IMR-90 (cell line): ENCODE results near the gene CGN. TPM values are rescaled to one million over a fixed set of nuclear protein-coding genes. Genes with fewer than 3 reads are reported as not detected.

Source experiments
- ATAC-seq: fragments of 200-7000 bp; cut with Tn5 transposase; 2 replicates; pipeline ENCODE4 v1.9.1; 2020; ENCODE audit warnings: low read depth, mild to moderate bottlenecking, moderate library complexity
- BruUV-seq: library from RNA; stranded (reverse); fragments of 400-500 nt; replicated peaks from 2 replicates; lab custom pipeline; 2021; lab: Mats Ljungman, UMichigan
- CTCF ChIA-PET: fragments of 300-600 bp; formaldehyde crosslinking; extraction: SDS; loops from one replicate; lab custom pipeline; 2021; ENCODE audit warnings: antibody characterized with exemption; lab: Yijun Ruan, JAX
- POLR2A ChIA-PET: fragments of 300-600 bp; sonication (Branson Sonifier 250); formaldehyde crosslinking; loops from one replicate; lab custom pipeline; 2022; ENCODE audit warnings: antibody characterized with exemption; ENCODE audit not compliant: unreplicated experiment; lab: Charles Lee
- DNase-seq: peaks from one replicate; pipeline ENCODE4 v3.0.0; 2013
- H2AFZ ChIP-seq: replicated peaks from 2 replicates; pipeline ENCODE3; 2013; ENCODE audit warnings: low read length, mild to moderate bottlenecking; ENCODE audit not compliant: poor library complexity
- H2AK5ac ChIP-seq: 2 replicates; pipeline ENCODE4 v1.6.1; 2013; ENCODE audit warnings: low read depth, low read length, inconsistent platforms
- H2AK9ac ChIP-seq: replicated peaks from 2 replicates; pipeline ENCODE3; 2013; ENCODE audit warnings: mild to moderate bottlenecking, low read depth, low read length, moderate library complexity; ENCODE audit not compliant: poor library complexity
- H2BK120ac ChIP-seq: 2 replicates; pipeline ENCODE4 v1.6.1; 2013; ENCODE audit warnings: low read depth, low read length, inconsistent platforms
- H2BK15ac ChIP-seq: 3 replicates; pipeline ENCODE4 v1.6.1; 2013; ENCODE audit warnings: low read depth, low read length, inconsistent platforms
- H2BK20ac ChIP-seq: 2 replicates; pipeline ENCODE4 v1.6.1; 2013; ENCODE audit warnings: low read depth, mild to moderate bottlenecking, inconsistent platforms, low read length, moderate library complexity
- H2BK5ac ChIP-seq: 2 replicates; pipeline ENCODE4 v1.6.1; 2013; ENCODE audit warnings: mild to moderate bottlenecking, low read depth, low read length, inconsistent platforms; ENCODE audit not compliant: poor library complexity, severe bottlenecking
- H3K14ac ChIP-seq: replicated peaks from 2 replicates; pipeline ENCODE4 v1.6.1; 2013; ENCODE audit warnings: low read depth, low read length, inconsistent platforms
- H3K18ac ChIP-seq: 2 replicates; pipeline ENCODE4 v1.6.1; 2013; ENCODE audit warnings: low read depth, low read length, control low read depth
- H3K23ac ChIP-seq: 2 replicates; pipeline ENCODE4 v1.6.1; 2013; ENCODE audit warnings: low read depth, low read length, inconsistent platforms
- H3K27ac ChIP-seq: 2 replicates; pipeline ENCODE4 v1.5.1; 2013; ENCODE audit warnings: mild to moderate bottlenecking, control low read depth, low read length; ENCODE audit not compliant: insufficient read depth
- H3K27me3 ChIP-seq: 2 replicates; pipeline ENCODE4 v1.6.1; 2013; ENCODE audit warnings: low read length; ENCODE audit not compliant: control insufficient read depth, insufficient read depth
- H3K36me3 ChIP-seq: 2 replicates; pipeline ENCODE4 v1.6.1; 2013; ENCODE audit warnings: low read length, mixed read lengths; ENCODE audit not compliant: control insufficient read depth, insufficient read depth
- H3K4ac ChIP-seq: 2 replicates; pipeline ENCODE4 v1.6.1; 2013; ENCODE audit warnings: low read depth, low read length, inconsistent platforms
- H3K4me1 ChIP-seq: 2 replicates; pipeline ENCODE4 v1.6.1; 2013; ENCODE audit warnings: low read length, mixed read lengths; ENCODE audit not compliant: control insufficient read depth, insufficient read depth
- H3K4me2 ChIP-seq: 2 replicates; pipeline ENCODE4 v1.6.1; 2013; ENCODE audit warnings: low read depth, mild to moderate bottlenecking, control low read depth, low read length, moderate library complexity
- H3K4me3 ChIP-seq: 2 replicates; pipeline ENCODE4 v1.5.1; 2013; ENCODE audit warnings: low read depth, mild to moderate bottlenecking, control low read depth, low read length, moderate library complexity; ENCODE audit not compliant: insufficient read depth
- H3K56ac ChIP-seq: 2 replicates; pipeline ENCODE4 v1.6.1; 2013; ENCODE audit warnings: low read length, inconsistent platforms; ENCODE audit not compliant: insufficient read depth; ENCODE audit errors: extremely low read depth
- H3K79me1 ChIP-seq, 2 experiments: 2 replicates each; pipeline ENCODE4 v1.6.1; 2013; ENCODE audit warnings: low read length in 2 of 2, inconsistent platforms in 1 of 2, low read depth in 1 of 2
- H3K9ac ChIP-seq: 2 replicates; pipeline ENCODE4 v1.6.1; 2013; ENCODE audit warnings: low read depth, low read length, control low read depth
- H3K9me1 ChIP-seq: 2 replicates; pipeline ENCODE4 v1.6.1; 2013; ENCODE audit warnings: low read length, inconsistent platforms; ENCODE audit not compliant: insufficient read depth
- H3K9me3 ChIP-seq: 2 replicates; pipeline ENCODE4 v1.6.1; 2013; ENCODE audit warnings: low read length; ENCODE audit not compliant: control insufficient read depth, insufficient read depth
- H4K20me1 ChIP-seq: 2 replicates; pipeline ENCODE4 v1.6.1; 2013; ENCODE audit warnings: low read length, inconsistent platforms; ENCODE audit not compliant: insufficient read depth
- H4K5ac ChIP-seq: 2 replicates; pipeline ENCODE4 v1.6.1; 2013; ENCODE audit warnings: mild to moderate bottlenecking, low read depth, low read length, control low read depth
- H4K8ac ChIP-seq, 2 experiments: 2 replicates each; pipeline ENCODE4 v1.6.1; 2013; ENCODE audit warnings: low read depth in 2 of 2, low read length in 2 of 2, control low read depth in 1 of 2, inconsistent platforms in 1 of 2
- H4K91ac ChIP-seq: 2 replicates; pipeline ENCODE4 v1.6.1; 2013; ENCODE audit warnings: low read depth, low read length, inconsistent platforms; ENCODE audit not compliant: insufficient read depth
- BHLHE40 ChIP-seq: fragments of 150-350 bp; IDR thresholded peaks from 2 replicates; pipeline ENCODE4 v1.6.1; 2016; ENCODE audit warnings: mild to moderate bottlenecking, low read depth, low read length
- CHD1 ChIP-seq: IDR thresholded peaks from 2 replicates; pipeline ENCODE4 v1.6.1; 2012; ENCODE audit warnings: low read depth, low read length, improper control_type of control experiment
- NFE2L2 ChIP-seq: fragments of 150-350 bp; IDR thresholded peaks from 2 replicates; pipeline ENCODE4 v1.6.1; 2016; ENCODE audit warnings: low read depth, mild to moderate bottlenecking, low read length
- POLR2A ChIP-seq: IDR thresholded peaks from 2 replicates; pipeline ENCODE4 v1.6.1; 2012; ENCODE audit warnings: mild to moderate bottlenecking, low read depth, low read length
- RAD21 ChIP-seq: IDR thresholded peaks from 2 replicates; pipeline ENCODE4 v1.6.1; 2012; ENCODE audit warnings: low read length, improper control_type of control experiment
- RFX5 ChIP-seq: IDR thresholded peaks from 2 replicates; pipeline ENCODE4 v1.8.0; 2012; ENCODE audit warnings: low read depth, mild to moderate bottlenecking, low read length, moderate library complexity
- SMC3 ChIP-seq: fragments of 150-350 bp; IDR thresholded peaks from 2 replicates; pipeline ENCODE4 v1.6.1; 2016; ENCODE audit warnings: low read depth, mild to moderate bottlenecking, antibody characterized with exemption, low read length, moderate library complexity
- USF2 ChIP-seq: fragments of 150-350 bp; IDR thresholded peaks from 2 replicates; pipeline ENCODE4 v1.6.1; 2017; ENCODE audit warnings: mild to moderate bottlenecking, antibody characterized with exemption, low read length, low read depth
- WGBS, 2 experiments: methylation state at CpG; one replicate each; pipeline versions ENCODE4 v1.1.5 to v1.1.7; 2013; ENCODE audit warnings: missing lambda C conversion rate in 2 of 2; ENCODE audit not compliant: insufficient read length in 1 of 2; ENCODE audit errors: extremely low coverage in 2 of 2; 5-methylcytosine and 5-hydroxymethylcytosine counted together
- dilution Hi-C: fragments of 300-500 bp; cut with HindIII; formaldehyde crosslinking; loops from one replicate; pipeline ENCODE4 v1.14.3; 2018; ENCODE audit warnings: low sequenced_read_pairs; ENCODE audit not compliant: unreplicated experiment
- in situ Hi-C: fragments of 300-500 bp; cut with MboI; formaldehyde crosslinking; loops from 3 replicates; pipeline ENCODE4 v1.14.3; 2019; ENCODE audit warnings: low sequenced_read_pairs, inconsistent platforms, mixed read lengths
- intact Hi-C: fragments of 100-400 bp; cut with micrococcal nuclease; formaldehyde crosslinking; loops from 2 replicates; pipeline ENCODE4 v1.10.0; 2022
- polyA plus RNA-seq, 3 experiments: library from polyadenylated mRNA; depleted of rRNA; stranded (reverse); fragments of >200 nt; gene quantifications; 2 replicates each; pipeline ENCODE4 v1.2.3, GENCODE V29; 2012; ENCODE audit warnings: low replicate concordance in 1 of 3
- total RNA-seq: library from RNA; depleted of rRNA; stranded (reverse); fragments of >200 nt; gene quantifications from 2 replicates; pipeline ENCODE4 v1.2.3, GENCODE V29; 2012

Gene CGN
- total and polyA plus RNA-seq, 2 of the 4 experiments (the other 2 are of a cell fraction): 0.34 to 0.36 TPM

- no peak overlapping the region for H4K91ac ChIP-seq
- peaks cover 32% of the 10 kb centered on the region for H3K27me3 ChIP-seq
- no peak overlapping the region for H3K27ac ChIP-seq
- H3K14ac ChIP-seq: no peak overlapping the region
- H3K4me1 ChIP-seq: peaks cover 6% of the 10 kb centered on the region
- H3K36me3 ChIP-seq: no peaks in the 10 kb centered on the region
- no peak overlapping the region for H3K56ac ChIP-seq
- dilution Hi-C loops (no loop called here), in situ Hi-C loops (no loop called here), intact Hi-C loops (loop anchor here (5.0 kb wide), 1 partner anchor 37 kb away; no protein-coding TSS in a partner anchor)
- H2BK120ac ChIP-seq: no peak overlapping the region
- no peak overlapping the region for H3K4me3 ChIP-seq
- 0 out of 2 replicates have a peak, but pooled peaks cover 3% of the 10 kb centered on the region for H3K9me1 ChIP-seq
- no peaks in the 10 kb centered on the region for H3K79me1 ChIP-seq
- TF ChIP-seq NFE2L2: no peak
- no peak for TF ChIP-seq BHLHE40
- no peak for TF ChIP-seq RFX5
- no peak for TF ChIP-seq POLR2A
- TF ChIP-seq CHD1: no peak
- TF ChIP-seq USF2: no peak
- no peak for TF ChIP-seq SMC3
- no peak for TF ChIP-seq RAD21
- no peak overlapping the region for H2AK5ac ChIP-seq
- DNase-seq (no peak), ATAC-seq (no peak)
- H3K4me2 ChIP-seq: no peak overlapping the region
- no peak overlapping the region for H4K5ac ChIP-seq
- H3K9ac ChIP-seq: no peak overlapping the region
- no TSS peak for BruUV-seq
- no peak overlapping the region for H2AFZ ChIP-seq
- no peaks in the 10 kb centered on the region for H4K20me1 ChIP-seq
- no peaks in the 10 kb centered on the region for H3K9me3 ChIP-seq
- 95% methylated on average over 3 of the region's 15 CpGs; no CpG with 5 or more reads in 1 of the 2 experiments for WGBS, 2 experiments
- ChIA-PET POLR2A (no interaction called here), CTCF (no interaction called here)
- no peak overlapping the region for H3K4ac ChIP-seq
- no peak overlapping the region for H2AK9ac ChIP-seq
- H3K18ac ChIP-seq: no peak overlapping the region
- H2BK20ac ChIP-seq: no peak overlapping the region
- no peak overlapping the region for H2BK5ac ChIP-seq
- no peak overlapping the region for H4K8ac ChIP-seq
- no peak overlapping the region for H3K23ac ChIP-seq
- no peak overlapping the region for H2BK15ac ChIP-seq
Observed at GRCh38 chr1:151509350-151510019, 1.7 kb upstream of the CGN start.
